ENCODE results near the gene DNAL4.

DNA sequence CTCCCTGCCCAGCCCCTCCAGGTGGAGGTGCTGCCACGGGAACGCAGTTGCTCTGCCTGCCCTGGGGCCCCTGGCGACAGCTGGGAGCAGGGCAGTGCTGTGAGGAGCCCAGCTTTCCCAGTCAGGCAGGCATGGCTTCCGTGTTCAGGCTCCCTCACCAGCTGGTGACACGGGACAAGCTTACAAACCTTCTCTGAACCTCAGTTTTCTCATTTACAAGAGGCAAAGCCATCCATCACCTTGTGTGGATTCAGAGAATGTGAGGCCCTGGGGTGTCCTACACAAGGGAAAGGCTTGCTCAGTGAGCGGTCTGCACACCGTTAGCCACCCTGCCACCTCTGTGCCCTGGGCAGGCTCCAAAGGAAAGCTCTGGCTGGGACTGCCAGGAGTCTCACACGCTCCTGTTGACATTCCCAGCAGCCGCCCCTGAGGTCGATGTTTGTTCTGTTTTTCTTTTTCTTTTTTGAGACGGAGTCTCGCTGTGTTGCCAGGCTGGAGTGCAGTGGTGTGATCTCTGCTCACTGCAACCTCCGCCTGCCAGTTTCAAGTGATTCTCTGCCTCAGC, 61.6 kb downstream of the DNAL4 start:
- TF ChIP-seq RFX5 (IDR thresholded peaks at IDR 0.05; ENCODE audit: low read depth, low read length) (no peak), MAFK (IDR thresholded peaks at IDR 0.05; ENCODE audit: low read depth, low read length) (no peak), RAD21 (IDR thresholded peaks at IDR 0.05; ENCODE audit: low read length) (no peak), POLR2A (IDR thresholded peaks at IDR 0.05; ENCODE audit: low read depth, low read length) (no peak), MAZ (IDR thresholded peaks at IDR 0.05; ENCODE audit: borderline replicate concordance, low read depth, low read length) (no peak)
- TF ChIP-seq, protein P1, sequence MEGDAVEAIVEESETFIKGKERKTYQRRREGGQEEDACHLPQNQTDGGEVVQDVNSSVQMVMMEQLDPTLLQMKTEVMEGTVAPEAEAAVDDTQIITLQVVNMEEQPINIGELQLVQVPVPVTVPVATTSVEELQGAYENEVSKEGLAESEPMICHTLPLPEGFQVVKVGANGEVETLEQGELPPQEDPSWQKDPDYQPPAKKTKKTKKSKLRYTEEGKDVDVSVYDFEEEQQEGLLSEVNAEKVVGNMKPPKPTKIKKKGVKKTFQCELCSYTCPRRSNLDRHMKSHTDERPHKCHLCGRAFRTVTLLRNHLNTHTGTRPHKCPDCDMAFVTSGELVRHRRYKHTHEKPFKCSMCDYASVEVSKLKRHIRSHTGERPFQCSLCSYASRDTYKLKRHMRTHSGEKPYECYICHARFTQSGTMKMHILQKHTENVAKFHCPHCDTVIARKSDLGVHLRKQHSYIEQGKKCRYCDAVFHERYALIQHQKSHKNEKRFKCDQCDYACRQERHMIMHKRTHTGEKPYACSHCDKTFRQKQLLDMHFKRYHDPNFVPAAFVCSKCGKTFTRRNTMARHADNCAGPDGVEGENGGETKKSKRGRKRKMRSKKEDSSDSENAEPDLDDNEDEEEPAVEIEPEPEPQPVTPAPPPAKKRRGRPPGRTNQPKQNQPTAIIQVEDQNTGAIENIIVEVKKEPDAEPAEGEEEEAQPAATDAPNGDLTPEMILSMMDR (conservative IDR thresholded peaks at IDR 0.05; ENCODE audit: low read depth, low read length), result no peak
- TF ChIP-seq, protein P2, sequence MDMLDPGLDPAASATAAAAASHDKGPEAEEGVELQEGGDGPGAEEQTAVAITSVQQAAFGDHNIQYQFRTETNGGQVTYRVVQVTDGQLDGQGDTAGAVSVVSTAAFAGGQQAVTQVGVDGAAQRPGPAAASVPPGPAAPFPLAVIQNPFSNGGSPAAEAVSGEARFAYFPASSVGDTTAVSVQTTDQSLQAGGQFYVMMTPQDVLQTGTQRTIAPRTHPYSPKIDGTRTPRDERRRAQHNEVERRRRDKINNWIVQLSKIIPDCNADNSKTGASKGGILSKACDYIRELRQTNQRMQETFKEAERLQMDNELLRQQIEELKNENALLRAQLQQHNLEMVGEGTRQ (IDR thresholded peaks at IDR 0.05; ENCODE audit: low read depth, low read length), result no peak
